Activated T-cell treated with anti-CD3 and anti-CD28 coated beads, Interleukin-2, amount 50 U/mL, for 4 hours (primary cell): ENCODE measurements around the gene TFB1M. TPM values are rescaled to one million over a fixed set of nuclear protein-coding genes. Genes with fewer than 3 reads are reported as not detected.
"Not testable (repeated sequence)": the region's sequence is repeated elsewhere in the genome, so short reads cannot be mapped to it uniquely, and the experiment has no call there.

Source experiments
- ATAC-seq, 2 donors: fragments of 200-7000 bp; cut with Tn5 transposase; one replicate each; pipeline ENCODE4 v1.10.0; 2021
- DNase-seq: peaks from one replicate; pipeline ENCODE4 v3.0.0-alpha.2; 2020
- H3K27me3 Mint-ChIP-seq: one replicate; pipeline ENCODE4 v1.8.0; 2021; ENCODE audit warnings: low read depth, mixed read lengths
- H3K36me3 Mint-ChIP-seq: one replicate; pipeline ENCODE4 v1.8.0; 2022; ENCODE audit warnings: mixed read lengths; ENCODE audit not compliant: insufficient read depth
- H3K4me1 Mint-ChIP-seq: one replicate; pipeline ENCODE4 v1.8.0; 2021; ENCODE audit warnings: low read depth, mixed read lengths
- H3K4me3 Mint-ChIP-seq: one replicate; pipeline ENCODE4 v1.8.0; 2021; ENCODE audit warnings: mild to moderate bottlenecking, moderate library complexity, mixed read lengths
- H3K9me3 Mint-ChIP-seq: one replicate; pipeline ENCODE4 v1.8.0; 2021; ENCODE audit warnings: mixed read lengths
- total RNA-seq, 3 donors: library from RNA; stranded (reverse); gene quantifications; one replicate each; pipeline ENCODE4 v1.2.1, GENCODE V29; 2021

Gene TFB1M
- total RNA-seq, 3 donors from 2014 or later, result 21.8 to 41.7 (median 27.4) TPM

DNA sequence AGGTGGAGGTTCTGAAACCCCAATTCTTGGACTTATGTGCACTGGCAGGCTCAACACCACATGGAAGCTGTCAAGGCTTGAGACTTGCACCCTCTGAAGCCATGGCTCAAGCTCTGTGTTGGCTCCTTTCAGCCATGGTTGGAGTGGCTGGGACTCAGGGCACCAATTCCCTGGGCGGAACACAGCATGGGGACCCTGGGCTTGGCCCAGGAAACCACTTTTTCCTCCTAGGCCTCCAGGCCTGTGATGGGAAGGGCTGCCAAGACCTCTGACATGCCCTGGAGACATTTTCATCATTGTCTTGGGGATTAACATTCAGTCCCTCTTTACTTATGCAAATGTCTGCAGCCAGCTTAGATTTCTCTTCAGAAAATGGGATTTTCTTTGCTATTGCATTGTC lies 76.7 kb downstream of the TFB1M start:
- no peak overlapping the region for H3K4me3 Mint-ChIP-seq
- H3K27me3 Mint-ChIP-seq, result no peaks in the 10 kb centered on the region
- peaks cover 3% of the 10 kb centered on the region for H3K9me3 Mint-ChIP-seq
- no peaks in the 10 kb centered on the region for H3K4me1 Mint-ChIP-seq
- ATAC-seq (no peak), DNase-seq (no peak)
- peaks cover 3% of the 10 kb centered on the region for H3K36me3 Mint-ChIP-seq

DNA sequence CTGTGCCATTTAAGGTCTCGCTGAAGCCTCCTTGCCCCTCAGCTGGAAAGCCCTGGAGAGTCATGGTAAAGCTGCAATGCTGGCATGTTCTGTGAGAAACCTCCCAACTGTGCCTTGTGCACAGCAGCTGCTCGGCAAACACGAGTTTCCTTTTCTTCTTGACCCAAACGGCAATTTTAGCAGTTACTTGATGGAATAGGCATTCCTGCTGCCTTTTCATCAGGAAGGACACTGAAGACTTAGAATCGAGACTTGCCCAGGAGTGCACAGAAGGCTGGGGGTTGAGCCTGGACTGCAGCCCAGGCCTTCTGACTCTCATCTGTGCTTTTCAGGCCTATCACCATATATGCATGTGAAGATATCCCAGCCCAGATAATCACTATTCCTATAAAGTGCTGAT lies 79.2 kb downstream of the TFB1M start:
- no peak overlapping the region for H3K4me3 Mint-ChIP-seq
- peaks cover 3% of the 10 kb centered on the region for H3K36me3 Mint-ChIP-seq
- no peaks in the 10 kb centered on the region for H3K4me1 Mint-ChIP-seq
- no peak for ATAC-seq
- no peak for DNase-seq
- no peaks in the 10 kb centered on the region for H3K27me3 Mint-ChIP-seq
- peaks cover 3% of the 10 kb centered on the region for H3K9me3 Mint-ChIP-seq

DNA sequence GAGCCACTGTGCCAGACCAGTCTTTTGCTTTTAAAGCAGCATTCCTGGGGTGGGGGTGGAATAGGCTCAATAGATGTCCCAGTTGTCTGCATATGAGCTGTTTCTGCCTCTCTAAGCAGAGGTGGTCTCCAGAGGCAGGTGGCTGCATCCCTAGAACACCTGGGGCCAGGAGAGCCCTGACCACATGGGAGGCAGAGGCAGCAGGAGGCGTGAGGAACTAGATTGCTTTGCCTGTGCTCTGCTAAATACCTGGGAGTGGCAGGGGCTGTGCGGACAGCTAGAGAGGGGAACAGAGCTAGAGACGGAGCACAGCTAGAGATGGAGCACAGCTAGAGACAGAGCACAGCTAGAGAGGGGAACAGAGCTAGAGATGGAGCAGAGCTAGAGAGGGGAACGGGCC lies 79.6 kb downstream of the TFB1M start:
- no peak for ATAC-seq
- Mint-ChIP-seq H3K4me3 (no peak overlapping the region), H3K27me3 (no peaks in the 10 kb centered on the region), H3K36me3 (peaks cover 3% of the 10 kb centered on the region), H3K9me3 (peaks cover 3% of the 10 kb centered on the region), H3K4me1 (no peaks in the 10 kb centered on the region)
- DNase-seq, result no peak

DNA sequence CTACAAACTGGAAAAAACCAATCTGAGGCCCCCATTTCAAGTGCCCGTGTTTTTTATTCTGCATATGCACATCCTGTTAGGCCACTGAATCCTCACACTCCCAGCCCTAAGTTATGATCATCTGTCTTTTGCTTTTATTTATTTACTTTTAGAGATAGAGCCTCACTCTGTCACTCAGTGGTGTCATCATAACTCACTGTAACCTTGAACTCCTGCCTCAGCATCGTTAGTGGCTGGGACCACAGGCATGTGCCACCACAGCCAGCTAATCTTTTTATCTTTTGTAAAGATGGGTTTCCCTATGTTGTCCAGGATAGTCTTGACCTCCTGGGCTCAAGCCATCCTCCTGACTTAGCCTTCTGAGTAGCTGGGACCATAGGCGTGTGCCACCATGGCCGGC lies 80.1 kb downstream of the TFB1M start:
- ATAC-seq, result no peak
- H3K4me1 Mint-ChIP-seq, result no peaks in the 10 kb centered on the region
- no peak overlapping the region for H3K4me3 Mint-ChIP-seq

DNA sequence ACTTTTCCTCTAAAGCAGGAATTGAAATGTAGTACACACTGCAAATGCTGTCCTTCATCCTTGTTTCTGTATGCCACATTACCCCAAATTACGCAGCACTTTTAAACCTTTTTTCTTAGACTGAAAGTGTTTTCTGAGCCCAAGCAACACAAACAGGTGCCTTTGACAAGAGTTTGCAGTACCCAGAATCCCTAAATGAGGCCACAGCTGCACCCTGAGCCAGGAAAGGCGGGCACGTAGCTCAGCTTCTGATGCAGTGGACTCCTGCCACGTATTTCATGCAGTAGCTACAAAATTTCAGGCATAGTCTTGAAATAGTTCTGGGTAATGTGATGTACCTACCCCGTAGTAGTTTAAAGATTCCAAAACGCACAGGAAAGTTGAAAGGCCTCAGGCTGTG lies 81.4 kb downstream of the TFB1M start:
- H3K36me3 Mint-ChIP-seq, result no peaks in the 10 kb centered on the region
- H3K4me3 Mint-ChIP-seq, result no peak overlapping the region
- peaks cover under 1% of the 10 kb centered on the region for H3K9me3 Mint-ChIP-seq
- DNase-seq (no peak), ATAC-seq (no peak)
- no peaks in the 10 kb centered on the region for H3K27me3 Mint-ChIP-seq
- H3K4me1 Mint-ChIP-seq, result no peaks in the 10 kb centered on the region

More for the DNA sequence above, 80.1 kb downstream of the TFB1M start:
- Mint-ChIP-seq H3K9me3 (peaks cover 3% of the 10 kb centered on the region), H3K27me3 (no peaks in the 10 kb centered on the region), H3K36me3 (peaks cover 3% of the 10 kb centered on the region)
- no peak for DNase-seq

DNA sequence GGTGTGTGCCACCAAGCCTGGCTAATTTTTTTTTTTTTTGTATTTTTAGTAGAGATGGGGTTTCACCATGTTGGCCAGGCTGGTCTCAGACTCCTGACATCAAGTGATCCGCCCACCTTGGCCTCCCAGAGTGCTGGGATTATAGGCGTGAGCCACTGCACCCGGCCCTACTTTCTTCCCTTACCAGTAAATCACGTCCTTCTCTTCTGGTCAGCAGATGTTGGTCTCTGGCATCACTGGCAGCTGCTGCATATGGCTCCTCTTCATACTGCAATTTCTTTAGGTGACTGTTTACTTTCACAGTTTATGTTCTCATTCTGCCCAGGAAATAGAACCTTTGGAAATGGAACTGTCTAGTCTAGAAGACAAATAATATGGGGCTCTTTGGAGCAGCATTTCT lies 83.3 kb downstream of the TFB1M start:
- not testable (repeated sequence) for H3K9me3 Mint-ChIP-seq, H3K4me3 Mint-ChIP-seq, H3K36me3 Mint-ChIP-seq, H3K4me1 Mint-ChIP-seq, DNase-seq, ATAC-seq, H3K27me3 Mint-ChIP-seq

DNA sequence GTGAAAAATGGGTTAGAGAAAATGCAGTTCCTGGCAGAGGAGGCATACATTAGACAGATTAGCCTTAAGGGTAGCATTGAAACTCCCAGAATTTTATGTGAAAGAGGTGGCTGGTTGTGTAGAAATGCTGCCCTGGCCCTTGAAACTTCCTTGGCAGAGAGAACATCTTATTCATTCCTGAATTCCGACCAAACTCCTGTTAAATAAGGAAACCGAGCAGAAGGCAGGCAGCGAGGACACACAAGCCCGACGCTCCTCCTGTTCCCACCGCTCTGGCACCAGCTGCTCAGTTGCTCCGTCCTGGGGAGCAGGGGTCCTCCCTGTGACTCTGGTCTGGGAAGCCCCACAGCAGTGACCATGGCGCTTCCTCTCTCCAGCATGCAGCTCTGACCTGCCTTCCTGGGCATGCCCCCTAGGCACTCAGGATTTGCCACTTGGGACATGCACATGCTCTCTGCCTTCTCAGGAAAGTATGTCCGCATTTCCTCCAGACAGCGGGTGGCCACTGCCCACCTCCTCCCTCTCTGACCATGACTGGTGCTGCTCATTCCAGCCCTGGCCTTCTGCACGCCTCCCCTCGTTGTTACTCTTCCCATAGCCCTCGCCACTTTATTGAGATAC lies 85.6 kb downstream of the TFB1M start:
- Mint-ChIP-seq H3K27me3 (no peaks in the 10 kb centered on the region), H3K9me3 (no peaks in the 10 kb centered on the region), H3K4me1 (peaks cover 16% of the 10 kb centered on the region), H3K36me3 (no peaks in the 10 kb centered on the region), H3K4me3 (no peak overlapping the region)
- no peak for DNase-seq
- no peak for ATAC-seq

DNA sequence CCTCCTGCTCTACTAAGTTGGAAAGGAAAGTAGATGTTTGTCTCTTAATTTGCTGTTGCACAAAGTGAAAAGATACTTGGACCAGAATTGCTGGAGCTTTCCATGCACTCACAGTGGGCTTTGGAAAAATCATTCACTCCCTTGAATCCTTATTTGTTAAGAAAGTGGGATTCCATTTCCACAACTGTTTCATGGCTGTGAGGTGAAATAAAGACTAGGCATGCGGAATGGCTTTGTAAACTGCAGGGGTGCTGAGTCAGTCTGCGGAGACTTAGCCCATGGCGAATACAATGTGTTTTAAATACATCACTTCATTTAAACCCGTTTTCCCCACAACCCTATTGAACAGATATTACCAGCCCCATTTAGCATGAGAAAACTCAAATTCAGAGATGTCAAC lies 87.2 kb downstream of the TFB1M start:
- Mint-ChIP-seq H3K4me3 (no peak overlapping the region), H3K36me3 (no peaks in the 10 kb centered on the region), H3K4me1 (peaks cover 20% of the 10 kb centered on the region), H3K9me3 (no peaks in the 10 kb centered on the region), H3K27me3 (no peaks in the 10 kb centered on the region)
- DNase-seq, result no peak
- no peak for ATAC-seq

DNA sequence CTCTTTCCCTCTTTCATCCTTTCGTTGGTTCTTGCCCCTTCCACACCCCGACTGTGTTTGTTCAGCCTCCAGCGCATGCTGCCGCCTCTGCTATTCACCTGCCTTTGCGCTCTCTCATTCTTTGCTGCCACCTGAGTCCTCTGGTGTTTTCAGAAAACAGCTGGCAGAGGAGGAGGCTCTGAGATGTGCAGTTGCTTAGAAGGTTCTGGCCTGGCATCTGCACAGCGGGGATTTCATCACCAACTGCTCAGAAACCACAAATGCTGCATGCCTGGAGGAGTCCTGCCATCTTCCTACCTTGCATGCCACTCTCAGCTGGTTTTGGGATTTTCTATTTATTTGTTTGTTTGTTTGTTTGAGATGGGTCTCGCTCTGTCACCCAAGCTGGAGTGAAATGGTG lies 89.7 kb downstream of the TFB1M start:
- Mint-ChIP-seq H3K4me3 (no peak overlapping the region), H3K36me3 (peaks cover 1% of the 10 kb centered on the region), H3K27me3 (no peaks in the 10 kb centered on the region), H3K9me3 (no peaks in the 10 kb centered on the region), H3K4me1 (peaks cover 20% of the 10 kb centered on the region)
- ATAC-seq, result peak; percentile 9 to 11
- DNase-seq, result no peak

DNA sequence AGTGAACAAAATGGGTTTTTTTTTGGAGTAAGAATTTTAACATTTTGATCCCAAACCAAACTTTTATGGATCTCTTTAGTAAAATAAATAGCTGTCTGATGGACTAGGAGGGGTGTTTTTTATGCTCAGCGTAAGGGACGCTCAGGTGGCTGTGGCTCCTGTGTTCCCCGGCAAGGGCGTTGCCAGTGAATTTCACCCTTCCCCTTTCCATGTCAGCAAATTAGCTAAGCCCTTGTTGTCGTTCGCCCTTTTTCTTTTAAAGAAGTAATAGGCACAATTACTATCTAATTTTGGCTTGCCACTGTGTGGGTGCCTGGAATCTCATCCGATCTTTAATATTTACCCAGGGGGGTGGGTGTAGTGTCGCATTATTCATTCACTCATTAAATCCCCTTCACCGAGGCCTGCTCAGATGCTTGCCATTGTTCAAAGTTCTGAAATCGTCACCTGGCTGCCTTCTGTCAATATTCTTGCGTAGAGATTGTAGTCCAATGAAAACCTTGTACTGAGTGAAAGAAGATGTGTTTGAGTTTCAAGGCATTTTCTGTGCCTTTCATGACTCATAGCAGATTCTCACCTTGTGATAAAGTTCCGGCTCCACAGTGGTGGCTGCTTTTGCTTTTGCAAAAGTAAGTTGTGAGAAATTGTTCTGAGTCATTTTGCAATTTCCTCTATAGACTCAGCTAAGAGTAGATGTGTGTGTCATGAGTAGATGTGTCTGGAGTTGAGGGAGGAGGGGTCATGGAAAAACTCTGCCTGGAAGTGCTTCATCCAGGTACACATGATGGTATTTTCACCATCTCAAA lies 90.4 kb downstream of the TFB1M start:
- ATAC-seq (peak; percentile 92 to 93), DNase-seq (peak; percentile 19)
- Mint-ChIP-seq H3K36me3 (peaks cover 1% of the 10 kb centered on the region), H3K4me3 (peak overlapping the region; percentile 48), H3K27me3 (peaks cover 5% of the 10 kb centered on the region), H3K4me1 (peaks cover 20% of the 10 kb centered on the region), H3K9me3 (no peaks in the 10 kb centered on the region)

DNA sequence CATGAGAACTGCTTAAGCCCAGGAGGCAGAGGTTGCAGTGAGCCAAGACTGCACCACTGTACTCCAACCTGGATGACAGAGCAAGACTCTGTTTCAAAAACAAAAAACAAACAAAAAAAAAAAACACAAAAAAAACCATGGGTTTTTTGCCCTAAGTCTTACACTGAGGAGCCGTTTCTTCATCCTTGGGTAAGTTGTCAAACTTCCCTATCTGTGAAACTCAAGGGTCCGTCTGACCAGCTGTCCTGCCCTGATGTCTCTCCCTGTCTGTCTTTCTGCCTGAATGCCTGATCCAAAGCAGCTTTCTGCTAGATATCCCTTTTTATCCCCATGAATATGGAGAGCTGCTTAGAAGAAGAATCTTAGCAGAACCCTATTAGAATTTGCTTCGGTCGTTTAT lies 91.8 kb downstream of the TFB1M start:
- H3K4me3 Mint-ChIP-seq, result no peak overlapping the region
- ATAC-seq (no peak), DNase-seq (no peak)
- peaks cover 1% of the 10 kb centered on the region for H3K36me3 Mint-ChIP-seq
- no peaks in the 10 kb centered on the region for H3K9me3 Mint-ChIP-seq
- H3K27me3 Mint-ChIP-seq, result peaks cover 5% of the 10 kb centered on the region
- peaks cover 20% of the 10 kb centered on the region for H3K4me1 Mint-ChIP-seq

DNA sequence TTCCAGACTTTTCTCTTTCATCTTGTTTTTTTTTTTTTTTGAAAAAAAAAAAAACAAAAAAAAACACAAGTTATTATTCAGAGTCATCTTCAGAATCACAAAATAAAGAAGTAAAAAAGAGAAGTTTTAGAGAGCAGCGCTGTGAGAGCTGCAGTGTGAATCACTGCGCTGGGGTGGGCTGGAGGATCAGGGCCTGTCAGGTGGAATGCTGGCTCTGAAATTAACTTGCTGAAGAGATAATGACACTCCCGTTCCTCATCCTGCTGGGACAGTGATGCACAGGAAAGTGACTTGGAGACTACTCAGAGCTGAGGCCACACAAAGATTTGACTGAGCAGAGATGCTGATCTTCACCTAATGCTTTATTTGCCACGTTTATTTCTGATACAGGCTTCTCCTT lies 93.2 kb downstream of the TFB1M start:
- DNase-seq, result no peak
- peaks cover 5% of the 10 kb centered on the region for H3K27me3 Mint-ChIP-seq

DNA sequence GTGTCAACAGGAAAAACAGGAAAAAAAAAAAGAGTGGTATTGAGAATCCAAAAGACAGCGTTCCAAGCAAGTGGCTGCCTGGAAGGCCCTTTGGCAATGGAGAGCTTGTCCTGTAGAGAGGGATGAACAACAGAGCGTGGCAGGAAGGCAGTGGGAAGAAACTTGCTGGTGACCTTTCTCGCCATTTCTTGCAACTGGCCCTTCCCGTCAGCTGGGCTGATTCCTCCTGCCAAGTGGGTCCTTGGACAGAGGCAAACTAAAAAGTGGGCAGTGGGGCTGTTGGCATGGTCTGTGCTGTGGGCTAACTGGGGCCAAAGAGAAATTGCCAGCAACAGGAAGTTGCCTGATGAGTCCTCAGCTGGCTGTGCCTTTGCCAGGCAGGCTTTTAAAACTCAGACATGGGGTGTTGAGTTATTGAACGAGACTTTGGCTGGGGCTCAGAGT lies 94.4 kb downstream of the TFB1M start:
- H3K4me1 Mint-ChIP-seq, result peaks cover 17% of the 10 kb centered on the region
- no peak for ATAC-seq
- peaks cover 1% of the 10 kb centered on the region for H3K36me3 Mint-ChIP-seq
- H3K9me3 Mint-ChIP-seq, result no peaks in the 10 kb centered on the region
- H3K4me3 Mint-ChIP-seq, result no peak overlapping the region
- no peak for DNase-seq
- peaks cover 5% of the 10 kb centered on the region for H3K27me3 Mint-ChIP-seq

More for the DNA sequence above, 93.2 kb downstream of the TFB1M start:
- H3K36me3 Mint-ChIP-seq, result peaks cover 1% of the 10 kb centered on the region
- H3K4me1 Mint-ChIP-seq, result peaks cover 20% of the 10 kb centered on the region
- no peaks in the 10 kb centered on the region for H3K9me3 Mint-ChIP-seq
- H3K4me3 Mint-ChIP-seq, result no peak overlapping the region
- ATAC-seq, result no peak

DNA sequence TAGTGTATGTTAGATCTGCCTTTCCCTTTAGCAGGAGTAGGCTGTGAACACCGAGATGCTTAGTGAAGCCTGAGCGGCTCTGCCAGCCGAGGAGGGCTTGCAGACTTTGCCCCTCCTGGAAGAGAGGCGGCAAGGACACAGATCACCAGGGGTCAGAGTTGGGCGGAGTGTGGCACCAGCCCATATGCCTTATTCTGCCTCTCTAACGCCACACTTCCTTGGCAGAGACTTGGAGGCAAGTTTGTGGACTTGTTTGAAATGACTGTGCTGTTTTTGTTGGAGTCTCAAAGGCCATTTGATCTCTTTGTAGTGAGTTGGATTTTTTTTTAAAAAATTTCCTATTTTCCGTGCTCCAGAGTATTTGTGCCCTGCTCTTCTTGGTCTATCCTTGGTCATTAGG lies 95.0 kb downstream of the TFB1M start:
- Mint-ChIP-seq H3K27me3 (peaks cover 5% of the 10 kb centered on the region), H3K4me1 (peaks cover 11% of the 10 kb centered on the region), H3K36me3 (peaks cover 1% of the 10 kb centered on the region), H3K4me3 (no peak overlapping the region), H3K9me3 (no peaks in the 10 kb centered on the region)
- ATAC-seq, result no peak
- no peak for DNase-seq

DNA sequence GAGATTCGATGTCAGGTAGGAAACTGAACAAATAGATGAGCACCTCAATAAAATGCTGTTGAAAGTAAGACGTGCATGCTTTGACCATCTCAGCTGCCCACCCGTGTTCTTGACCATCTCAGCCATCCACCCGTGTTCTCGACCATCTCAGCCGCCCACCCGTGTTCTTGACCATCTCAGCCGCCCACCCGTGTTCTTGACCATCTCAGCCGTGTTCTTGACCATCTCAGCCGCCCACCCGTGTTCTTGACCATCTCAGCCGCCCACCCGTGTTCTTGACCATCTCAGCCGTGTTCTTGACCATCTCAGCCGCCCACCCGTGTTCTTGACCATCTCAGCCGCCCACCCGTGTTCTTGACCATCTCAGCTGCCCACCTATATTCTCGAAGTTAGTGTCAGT lies 95.6 kb downstream of the TFB1M start:
- H3K4me1 Mint-ChIP-seq, ATAC-seq, H3K9me3 Mint-ChIP-seq, H3K27me3 Mint-ChIP-seq, DNase-seq, H3K36me3 Mint-ChIP-seq, H3K4me3 Mint-ChIP-seq: not testable (repeated sequence)
